GM18520 (cell line): Measurements from ENCODE around the gene TEAD3.

ENCODE experiments used
- ATAC-seq: cut with Tn5 transposase; IDR thresholded peaks from one replicate; pipeline ENCODE4 v1.9.1; 2021; ENCODE audit not compliant: unreplicated experiment

The TEAD3 gene

DNA sequence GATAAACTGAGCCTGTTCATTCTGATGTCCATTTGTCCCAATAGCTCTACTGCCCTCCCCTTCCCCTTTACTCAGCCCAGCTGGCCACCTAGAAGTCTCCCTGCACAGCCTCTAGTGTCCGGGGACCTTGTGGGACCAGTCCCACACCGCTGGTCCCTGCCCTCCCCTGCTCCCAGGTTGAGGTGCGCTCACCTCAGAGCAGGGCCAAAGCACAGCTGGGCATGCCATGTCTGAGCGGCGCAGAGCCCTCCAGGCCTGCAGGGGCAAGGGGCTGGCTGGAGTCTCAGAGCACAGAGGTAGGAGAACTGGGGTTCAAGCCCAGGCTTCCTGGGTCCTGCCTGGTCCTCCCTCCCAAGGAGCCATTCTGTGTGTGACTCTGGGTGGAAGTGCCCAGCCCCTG, 69.4 kb downstream of the TEAD3 start:
- no peak for ATAC-seq

DNA sequence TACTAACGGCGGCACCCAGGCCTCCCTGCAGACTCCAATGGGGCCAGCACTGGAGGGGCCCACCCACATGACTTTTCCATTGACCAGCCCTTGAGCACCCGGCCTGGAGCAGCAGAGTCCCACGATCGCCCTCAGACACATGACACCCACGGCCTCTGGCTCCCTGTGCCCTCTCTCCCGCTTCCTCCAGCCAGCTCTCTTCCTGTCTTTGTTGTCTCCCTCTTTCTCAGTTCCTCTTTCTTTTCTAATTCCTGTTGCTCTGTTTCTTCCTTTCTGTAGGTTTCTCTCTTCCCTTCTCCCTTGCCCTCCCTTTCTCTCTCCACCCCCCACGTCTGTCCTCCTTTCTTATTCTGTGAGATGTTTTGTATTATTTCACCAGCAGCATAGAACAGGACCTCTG, 70.8 kb downstream of the TEAD3 start:
- no peak for ATAC-seq

DNA sequence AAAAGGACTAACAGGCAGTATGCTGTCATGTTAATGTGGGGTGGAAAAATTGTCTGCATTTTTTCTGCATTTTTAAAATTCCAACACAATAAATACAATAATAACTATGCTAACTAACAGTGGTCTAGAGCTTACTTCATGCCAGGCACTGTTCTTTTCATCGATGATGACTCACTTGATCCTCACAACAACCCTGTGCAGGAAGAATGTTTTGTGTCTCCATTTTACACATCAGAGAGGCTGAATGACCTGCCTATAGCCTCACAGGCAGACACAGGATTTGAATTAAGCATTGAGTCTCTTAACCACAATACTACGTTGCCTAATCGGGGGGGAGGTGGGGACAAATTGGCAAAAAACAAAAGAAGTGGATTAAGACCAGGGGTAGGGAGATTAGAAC, 71.6 kb downstream of the TEAD3 start:
- no peak for ATAC-seq
